Keratinocyte (primary cell): ENCODE measurements around the gene BRD7.

Source experiments
- CTCF ChIP-seq, 3 experiments: IDR thresholded peaks in 1 of 3; conservative IDR thresholded peaks in 1 of 3; optimal IDR thresholded peaks in 1 of 3; 2 replicates in 2 of 3; 3 replicates in 1 of 3; pipeline versions ENCODE3 to v1.5.1; 2011; ENCODE audit warnings: low read length in 3 of 3, mild to moderate bottlenecking in 3 of 3, moderate library complexity in 2 of 3, control low read depth in 1 of 3, inconsistent platforms in 1 of 3; ENCODE audit not compliant: insufficient read depth in 2 of 3; ENCODE audit errors: extremely low read depth in 1 of 3
- EZH2 ChIP-seq: IDR thresholded peaks from one replicate; pipeline ENCODE4 v1.6.1; 2012; ENCODE audit warnings: inconsistent platforms, mild to moderate bottlenecking, low read length, moderate library complexity

- TF ChIP-seq CTCF (optimal IDR thresholded peaks at IDR 0.05 in 1 of 3, IDR thresholded peaks at IDR 0.05 in 1 of 3, conservative IDR thresholded peaks at IDR 0.05 in 1 of 3; ENCODE audit: extremely low read depth in 1 of 3, insufficient read depth in 2 of 3, low read length in 3 of 3) (no peak), EZH2 (no peak)
These were observed 18.0 kb upstream of the BRD7 start for GRCh38 chr16:50386774-50387173.
